CD4-positive, alpha-beta T cell treated with Interleukin-2 at 100 ng/mL for 4 hours (primary cell): Measurements from ENCODE around the gene PPBP.

ENCODE experiments used
- DNase-seq: peaks from one replicate; pipeline ENCODE4 v3.0.0-alpha.2; 2020; ENCODE audit warnings: low spot score

The PPBP gene

DNA sequence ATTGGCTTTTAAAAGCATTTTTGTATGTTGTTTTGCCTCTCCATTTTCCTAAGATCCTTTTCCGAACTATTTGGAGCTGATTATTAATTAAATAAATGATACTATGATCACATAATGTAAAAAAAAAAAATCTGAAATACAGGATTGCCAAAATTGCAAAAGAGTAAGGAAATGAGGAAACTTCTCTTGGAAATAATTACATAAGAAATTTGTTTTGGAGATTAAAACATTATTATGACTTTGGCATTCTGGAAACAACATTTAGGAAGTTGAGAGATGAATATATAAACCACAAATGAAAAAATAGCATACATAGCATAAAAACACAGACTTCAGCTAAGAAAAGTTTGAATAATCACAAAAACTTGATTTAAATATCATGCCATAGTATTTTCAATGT, 39.7 kb downstream of the PPBP start:
- no peak for DNase-seq

DNA sequence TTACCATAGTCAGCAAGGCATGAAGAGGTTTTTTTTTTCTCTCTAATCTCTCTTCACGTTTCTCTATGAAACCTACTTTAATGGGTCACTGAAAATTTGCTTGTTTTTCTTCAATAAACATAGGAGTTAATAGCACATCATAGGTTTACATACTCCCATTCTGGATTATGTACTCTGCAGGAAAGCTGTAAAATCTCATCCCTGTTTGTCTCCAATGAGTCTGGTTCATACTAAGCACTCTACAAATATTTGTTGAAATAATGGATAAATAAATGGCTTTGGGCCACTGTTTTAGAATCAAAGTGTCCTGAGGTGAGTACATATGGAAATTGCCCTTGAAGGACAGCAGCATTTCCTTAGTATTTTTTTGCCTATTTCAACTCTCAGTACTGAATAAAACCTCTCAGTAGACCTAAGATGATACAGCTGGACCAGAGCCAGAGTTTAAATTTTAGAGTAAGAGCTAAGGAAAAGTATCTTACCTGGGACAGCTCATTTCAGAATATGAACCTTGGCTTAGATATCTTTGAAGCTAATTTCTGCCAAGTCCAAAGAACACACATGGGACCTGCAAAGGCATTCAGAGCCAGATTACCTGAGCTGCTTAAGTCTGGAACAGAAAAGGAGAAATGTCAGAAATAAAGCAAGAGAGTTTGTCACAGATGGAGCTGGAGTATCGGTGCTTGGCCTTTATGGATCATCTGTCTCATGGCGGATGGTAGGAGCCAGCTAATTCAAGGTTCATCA, 40.6 kb downstream of the PPBP start:
- no peak for DNase-seq

GRCh38 chr4:73945674-73946449, 42.1 kb downstream of the PPBP start:
- no peak for DNase-seq

DNA sequence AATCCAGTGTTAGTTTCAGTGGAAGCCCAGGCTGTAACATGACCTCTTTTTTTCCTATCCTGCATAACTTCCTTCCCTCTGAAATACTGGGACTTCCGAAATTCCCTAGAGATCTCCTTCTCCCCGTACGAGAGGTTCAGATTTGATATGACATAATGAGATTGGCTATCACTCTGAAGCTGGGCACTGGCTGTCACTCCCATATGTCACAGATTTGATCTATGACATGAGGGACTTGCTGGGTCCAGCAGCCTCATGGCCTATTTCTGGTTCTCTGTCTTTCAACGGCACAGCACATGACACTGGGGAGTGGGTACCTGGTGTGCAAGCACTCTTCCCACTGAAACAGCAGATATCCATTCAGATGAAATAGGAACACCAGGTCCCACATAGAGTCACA, 42.9 kb downstream of the PPBP start:
- no peak for DNase-seq

DNA sequence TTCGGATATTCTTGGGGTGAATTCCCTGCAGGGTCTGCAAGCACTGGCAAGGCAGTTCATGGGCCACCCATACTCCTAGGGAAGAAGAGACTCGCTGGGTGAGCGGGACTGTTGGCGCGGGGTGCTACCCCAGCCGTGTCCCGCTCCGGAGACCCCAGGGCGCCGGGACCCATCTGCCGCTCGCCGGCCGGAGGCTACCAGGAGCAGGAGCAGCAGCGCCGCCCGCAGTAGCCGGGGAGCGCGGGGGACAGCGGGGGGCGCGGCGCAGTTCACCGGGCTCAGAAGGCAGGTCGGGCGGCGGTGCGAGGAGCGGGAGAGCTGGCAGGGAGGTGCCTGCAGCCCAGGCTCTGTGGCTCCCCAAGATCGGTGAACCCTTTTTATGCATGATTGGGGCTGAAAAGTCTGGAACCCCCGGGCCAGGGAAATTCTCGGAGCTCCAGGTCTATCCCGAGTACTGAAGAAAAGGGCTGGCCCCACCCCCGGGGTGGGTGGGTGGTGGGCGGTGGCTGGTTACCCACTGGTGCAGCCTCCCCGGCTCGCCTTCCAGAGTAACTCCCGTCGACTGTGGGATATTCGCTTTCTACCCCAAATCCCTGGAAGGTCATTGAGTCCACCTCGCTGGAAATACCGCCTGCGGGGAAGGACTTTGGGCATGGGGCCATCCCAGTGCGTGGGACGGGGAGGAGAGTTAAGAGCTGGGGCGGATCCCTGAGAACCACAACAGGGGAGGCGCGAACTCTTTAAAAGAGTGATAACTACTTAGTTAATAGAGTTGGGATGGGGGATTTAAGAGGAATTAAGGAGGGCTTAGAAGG, 43.7 kb downstream of the PPBP start:
- DNase-seq: no peak

GRCh38 chr4:73943555-73943954, 44.4 kb downstream of the PPBP start:
- no peak for DNase-seq

GRCh38 chr4:73936969-73937368, 51.0 kb downstream of the PPBP start:
- no peak for DNase-seq
